Kidney tubule cell (primary cell): ENCODE data around the gene TCF7L2.

Experiments
- DNase-seq: peaks from one replicate; pipeline ENCODE4 v3.0.0-alpha.2; 2018; ENCODE audit warnings: low spot score

TCF7L2 gene

DNA sequence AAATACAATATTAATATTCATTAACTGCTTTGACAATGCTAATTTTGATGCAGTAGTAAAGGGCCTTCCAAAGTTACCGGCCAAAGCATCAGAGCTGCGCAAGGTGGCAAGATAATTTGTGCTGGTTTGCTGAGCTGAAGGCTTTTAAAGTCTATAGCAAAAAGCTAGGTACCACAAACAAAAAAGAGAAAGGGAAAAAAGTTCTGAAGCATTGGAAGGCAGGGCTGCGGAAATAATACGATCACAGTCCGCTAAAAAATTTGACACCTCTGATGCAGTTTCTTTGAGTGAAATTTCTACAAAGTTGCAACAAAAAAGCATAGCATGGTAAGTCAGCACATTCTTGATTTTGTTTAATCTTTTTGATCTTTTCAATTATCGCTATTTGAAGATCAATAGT is 175.6 kb downstream of the TCF7L2 start:
- no peak for DNase-seq

DNA sequence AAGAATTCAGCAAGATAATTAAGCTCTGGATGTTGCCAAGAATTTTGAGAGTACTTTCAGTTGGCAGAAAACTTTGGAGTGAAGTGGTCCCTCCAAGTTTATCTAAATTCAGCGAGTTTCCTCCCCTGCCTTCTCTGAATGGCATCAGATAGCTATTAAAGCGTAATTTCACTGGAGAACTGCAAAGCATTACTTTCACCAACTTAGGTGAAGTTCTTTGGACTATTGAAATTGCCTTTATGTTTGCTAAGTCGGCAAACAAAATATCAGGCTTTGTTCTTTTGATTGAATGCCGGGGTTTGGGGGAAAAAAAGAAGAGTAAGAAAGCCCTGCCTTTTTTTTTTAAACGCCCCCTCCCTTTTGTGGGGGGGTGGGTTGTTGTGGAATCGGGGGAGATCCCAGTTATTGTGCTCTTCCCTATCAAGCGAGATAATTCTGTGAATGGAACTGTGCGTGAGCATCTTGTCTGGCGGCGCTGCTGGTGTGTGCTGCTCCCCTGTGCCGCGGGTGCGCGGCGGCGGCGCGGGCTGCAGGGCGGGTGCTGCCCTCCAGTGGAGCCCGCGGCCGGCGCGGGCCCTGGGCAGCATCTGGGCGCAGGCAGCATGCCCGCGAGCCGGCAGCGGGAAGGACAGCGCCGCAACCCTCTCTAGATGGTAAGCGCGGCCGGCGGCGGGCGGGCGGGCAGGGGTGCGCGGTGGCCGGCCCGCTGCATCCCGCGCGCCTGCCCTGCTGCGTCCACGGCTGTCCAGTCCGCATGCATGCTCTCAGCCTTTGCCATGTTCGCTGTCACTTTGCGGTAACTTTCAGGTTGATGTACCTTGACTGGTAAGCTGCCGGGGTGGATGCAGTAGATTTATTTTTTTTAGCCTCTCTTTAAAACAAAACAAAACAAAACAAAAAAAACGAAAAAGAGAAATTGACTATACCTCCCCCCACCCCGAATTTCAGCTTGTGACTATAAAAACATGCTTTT is 176.5 kb downstream of the TCF7L2 start:
- peak; percentile 80 for DNase-seq

DNA sequence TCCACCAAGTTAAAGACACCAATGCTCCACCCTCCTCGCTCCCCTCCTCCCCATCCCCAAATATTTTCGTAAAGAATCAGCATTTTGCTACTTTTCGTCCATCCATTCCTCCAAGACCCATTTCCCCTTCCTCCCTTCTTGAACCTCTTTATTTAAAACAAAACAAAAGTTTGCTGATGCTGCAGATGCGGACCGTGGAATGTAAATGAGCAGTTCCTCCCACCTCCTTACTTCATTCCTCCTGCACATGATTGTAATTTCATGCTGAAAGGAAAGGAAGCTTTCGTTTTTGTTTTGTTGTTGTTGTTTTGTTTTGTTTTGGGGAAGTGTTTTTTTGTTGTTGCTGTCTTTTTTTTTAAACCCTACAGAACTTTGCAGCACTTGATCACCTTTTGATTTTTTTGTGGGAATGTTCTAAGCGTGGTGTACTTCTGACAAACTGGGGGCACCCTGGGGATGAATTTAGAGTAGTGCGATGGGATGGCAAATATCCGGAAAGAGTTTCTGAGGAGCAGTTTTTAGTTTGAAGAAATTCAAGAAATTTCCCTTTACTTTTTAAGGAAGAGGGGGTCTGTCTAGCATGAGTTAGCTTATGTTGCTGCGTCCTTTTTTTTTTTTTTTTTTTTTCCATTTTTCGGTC is 177.3 kb downstream of the TCF7L2 start:
- DNase-seq, result no peak

DNA sequence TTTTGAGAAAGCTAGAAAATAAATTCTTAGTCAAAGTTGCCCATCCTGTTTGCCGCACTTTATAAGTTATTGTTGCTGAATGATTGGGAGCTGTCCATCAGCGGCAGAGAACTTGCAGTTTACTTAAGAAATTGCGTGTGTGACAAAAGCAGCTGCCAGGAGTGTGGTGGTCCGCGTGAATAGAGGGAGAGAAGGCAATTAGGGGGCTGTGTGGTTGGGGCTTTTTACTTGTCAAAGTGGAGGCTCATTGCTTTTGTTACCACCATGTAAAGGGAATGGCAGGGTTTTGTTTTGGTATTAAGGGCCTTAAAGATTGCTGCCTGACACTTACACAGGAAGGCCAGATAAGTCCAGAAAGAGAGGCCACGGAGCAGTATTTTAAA is 177.8 kb downstream of the TCF7L2 start:
- no peak for DNase-seq

DNA sequence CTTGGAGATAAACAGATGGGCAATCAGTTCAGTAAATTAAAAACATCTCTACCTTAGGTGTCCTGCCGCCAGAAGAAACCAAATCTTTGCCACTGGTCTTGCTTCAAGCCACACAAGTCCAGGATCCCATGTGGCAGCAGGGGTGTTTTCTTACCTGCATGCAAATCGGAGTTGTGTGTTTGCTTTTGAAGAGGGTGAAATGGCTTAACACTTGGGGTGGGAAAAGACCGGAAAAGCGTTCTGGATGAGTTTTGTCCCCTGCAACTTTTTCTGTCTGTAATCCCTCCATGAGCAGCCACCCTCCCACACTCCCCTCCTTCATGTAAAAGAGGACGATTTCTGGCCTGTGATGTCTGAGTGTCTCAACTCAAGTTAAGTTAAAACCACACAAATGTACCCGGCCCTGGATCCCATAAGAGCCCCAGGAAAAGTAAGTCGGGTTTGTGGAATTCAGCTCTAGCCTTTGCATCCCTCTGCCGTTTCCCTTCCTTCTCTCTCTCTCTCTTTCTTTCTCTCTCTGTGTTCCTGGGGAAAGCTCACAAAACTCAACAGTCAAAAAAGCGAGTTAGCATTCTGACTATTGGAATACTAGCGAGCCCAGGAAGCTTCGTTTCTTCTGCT is 178.5 kb downstream of the TCF7L2 start:
- no peak for DNase-seq

DNA sequence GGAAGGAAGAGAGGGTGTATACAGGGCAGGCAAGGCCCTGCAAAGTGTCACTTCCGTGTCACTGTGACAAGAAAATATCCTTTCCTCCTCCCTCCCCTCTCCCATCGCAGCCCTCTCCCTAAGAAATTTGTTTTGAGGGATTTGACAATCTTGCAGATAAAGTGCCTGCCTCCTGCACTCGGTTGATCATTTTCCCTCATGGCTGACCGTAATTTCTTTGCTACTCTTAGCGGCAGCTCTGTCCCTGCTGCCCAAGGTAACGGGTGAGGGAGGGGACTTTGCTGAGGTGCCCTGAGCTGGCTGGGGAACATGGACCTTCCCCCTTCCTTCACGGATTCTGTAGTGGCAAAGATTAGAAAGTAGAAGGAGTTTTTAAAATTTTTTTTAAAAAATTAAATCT is 179.1 kb downstream of the TCF7L2 start:
- DNase-seq, result no peak

DNA sequence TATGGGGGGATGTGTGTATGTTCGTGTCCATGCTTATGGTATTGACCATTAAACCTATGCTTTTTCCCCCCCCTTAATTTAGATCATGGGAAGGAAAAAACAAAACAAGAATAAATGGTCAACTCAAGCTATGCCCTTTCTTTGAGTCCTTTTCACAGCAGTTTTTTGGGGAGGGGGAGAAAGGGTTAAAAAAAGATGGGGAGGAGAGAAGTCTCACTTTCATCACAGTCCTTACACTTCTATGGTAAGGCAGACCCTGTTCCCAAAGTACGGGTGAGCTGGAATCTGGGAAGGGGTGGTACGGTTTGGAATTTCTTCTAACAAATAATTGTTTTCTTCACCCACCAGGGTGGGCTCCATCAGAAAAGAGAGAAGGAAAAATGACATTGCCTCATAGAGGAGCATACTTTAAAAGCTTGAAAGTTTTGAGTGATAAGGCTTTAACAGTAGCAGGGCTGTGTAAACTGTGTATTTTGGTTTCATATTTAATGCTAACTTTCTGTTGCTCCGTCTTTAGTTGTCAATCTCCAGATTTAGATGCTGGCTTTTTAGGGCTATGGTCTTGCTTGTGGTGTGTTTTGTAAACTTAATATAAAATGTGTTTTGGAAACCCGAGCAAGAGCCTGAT is 180.1 kb downstream of the TCF7L2 start:
- no peak for DNase-seq

DNA sequence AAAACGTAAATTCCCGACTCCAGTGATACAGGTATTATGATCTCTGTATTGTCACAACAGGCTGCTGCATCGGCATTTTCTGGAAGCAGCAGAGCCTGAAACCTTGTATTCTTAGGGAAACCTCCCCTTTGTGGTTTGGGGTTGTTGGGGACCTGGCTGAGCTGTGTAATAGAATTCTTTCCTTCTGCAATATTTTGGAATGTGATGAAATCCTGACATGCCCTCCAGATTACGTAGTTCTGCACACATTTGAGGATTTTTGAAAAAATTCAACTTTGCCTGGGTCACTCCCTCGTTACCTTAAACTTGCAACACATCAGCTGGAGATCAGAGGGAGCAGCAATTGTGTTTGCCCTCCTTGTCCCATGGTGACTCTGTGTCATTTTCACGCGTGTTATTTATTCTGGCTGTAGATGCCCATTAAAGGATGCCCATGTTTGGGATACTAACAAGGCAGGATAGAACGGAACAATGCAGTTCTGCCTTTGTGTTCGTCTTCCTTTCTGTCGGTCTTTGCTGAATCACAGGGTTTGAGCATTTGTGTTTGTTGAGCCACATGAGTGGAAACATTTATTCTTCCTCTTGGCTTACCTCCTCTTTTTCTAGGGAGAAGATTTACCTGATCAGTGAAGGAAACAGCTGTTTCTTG is 181.7 kb downstream of the TCF7L2 start:
- DNase-seq, result no peak

DNA sequence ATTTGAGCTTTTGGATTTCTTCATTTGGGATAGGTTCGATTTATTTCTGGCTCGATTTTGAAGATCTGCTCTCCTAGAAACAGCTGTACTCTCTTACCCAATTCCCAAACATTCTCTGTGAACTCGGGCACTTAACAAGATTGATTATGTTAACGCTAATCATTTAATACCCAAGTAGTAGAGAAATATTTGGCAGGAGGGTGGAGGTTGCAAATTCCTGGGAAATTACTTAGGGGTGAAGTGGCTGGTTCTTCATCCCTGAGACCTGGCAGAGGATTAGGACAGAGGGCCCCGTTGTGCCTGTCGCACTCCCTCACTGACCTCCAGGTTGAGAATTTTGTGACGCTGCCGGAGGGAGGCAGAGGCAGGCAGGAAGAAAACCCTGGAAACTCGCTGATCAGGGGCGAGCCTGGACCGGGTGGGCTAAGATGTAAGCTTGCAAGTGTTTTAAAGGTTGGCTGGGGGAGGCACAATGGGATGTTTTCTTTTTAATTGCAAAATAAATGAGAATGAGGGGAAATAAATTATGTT is 182.6 kb downstream of the TCF7L2 start:
- no peak for DNase-seq

DNA sequence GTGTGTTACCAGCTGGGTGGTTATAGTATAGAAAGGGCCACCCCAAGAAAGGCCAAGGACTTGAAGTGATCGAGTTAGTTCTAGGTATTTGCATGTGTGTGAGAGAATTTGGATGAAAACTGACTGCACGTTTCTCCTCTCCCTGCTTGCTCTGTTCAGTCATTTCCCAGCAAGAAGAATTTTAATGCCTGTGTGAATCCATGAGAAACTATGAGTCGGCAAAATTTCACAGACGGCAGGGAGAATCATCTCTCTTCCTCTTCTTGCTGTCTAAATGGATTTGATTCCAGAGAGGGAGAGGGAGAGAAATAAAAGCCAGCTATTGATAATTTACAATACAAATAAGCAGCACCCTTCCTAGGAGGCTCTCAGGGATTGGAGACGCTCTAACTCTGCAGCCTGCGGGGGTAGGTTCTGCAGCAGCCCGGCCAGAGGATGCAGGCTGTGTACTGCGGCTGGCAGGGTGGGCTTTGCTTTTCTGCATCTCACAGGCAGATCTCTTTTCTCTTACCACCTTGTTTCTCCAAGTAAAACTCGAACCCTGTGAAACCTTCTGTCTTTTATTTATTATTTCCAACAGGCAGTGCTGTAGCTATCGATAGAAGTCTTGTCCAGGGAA is 183.6 kb downstream of the TCF7L2 start:
- DNase-seq, result peak; percentile 17

DNA sequence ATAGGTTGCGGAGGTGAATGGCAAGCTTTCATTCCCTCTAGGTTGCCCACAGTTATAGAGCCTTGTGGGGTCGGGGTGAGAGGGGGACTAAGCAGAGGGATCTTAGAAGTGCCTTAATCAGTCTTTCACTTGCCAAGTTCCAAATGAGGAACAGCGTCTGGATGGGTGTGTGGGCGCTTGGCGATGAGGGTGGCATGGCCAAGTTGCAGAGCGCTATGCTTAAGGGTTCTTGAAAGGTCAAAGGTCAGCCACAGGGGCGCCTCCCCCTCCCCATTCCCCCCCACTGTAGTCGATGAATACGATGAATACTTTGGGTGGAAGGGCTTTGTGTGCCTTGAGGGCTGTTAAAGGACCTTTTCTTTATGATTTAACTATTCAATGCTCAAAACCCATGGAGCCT is 185.0 kb downstream of the TCF7L2 start:
- DNase-seq, result no peak

DNA sequence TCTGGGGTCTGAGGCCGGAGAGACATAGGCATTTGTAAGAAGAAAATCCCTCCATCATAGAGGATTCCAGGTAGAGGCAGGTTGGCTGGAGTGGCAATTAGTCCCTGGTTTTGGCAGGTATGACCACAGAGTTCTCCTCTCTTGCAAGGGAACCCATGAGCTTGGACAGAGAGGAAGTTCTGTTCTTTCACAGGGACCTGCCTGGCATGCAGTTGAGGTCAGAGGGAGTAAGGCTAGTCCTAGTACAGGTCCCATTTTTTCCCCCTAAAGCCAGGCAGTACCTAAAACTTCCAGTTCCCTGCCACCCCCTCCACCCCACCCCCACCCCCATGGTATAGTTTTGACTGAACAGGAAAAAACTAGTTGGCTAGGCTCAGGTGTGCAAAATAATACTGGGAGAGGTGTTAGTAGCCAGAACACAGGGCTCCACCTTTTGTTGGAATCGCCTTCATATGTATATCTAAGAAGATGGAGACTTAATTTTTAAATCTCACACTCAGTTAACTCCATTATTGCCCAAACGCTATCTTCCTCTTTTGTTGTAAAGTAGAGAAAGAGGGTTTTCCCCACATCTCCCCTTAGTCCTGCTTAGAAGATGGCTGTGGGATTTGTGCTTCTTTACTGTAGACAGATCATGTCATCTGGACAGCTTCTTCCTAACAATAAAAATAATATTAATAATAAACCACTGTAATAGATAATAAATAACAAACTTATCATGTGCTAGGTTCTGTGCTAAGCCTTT is 188.1 kb downstream of the TCF7L2 start:
- no peak for DNase-seq

DNA sequence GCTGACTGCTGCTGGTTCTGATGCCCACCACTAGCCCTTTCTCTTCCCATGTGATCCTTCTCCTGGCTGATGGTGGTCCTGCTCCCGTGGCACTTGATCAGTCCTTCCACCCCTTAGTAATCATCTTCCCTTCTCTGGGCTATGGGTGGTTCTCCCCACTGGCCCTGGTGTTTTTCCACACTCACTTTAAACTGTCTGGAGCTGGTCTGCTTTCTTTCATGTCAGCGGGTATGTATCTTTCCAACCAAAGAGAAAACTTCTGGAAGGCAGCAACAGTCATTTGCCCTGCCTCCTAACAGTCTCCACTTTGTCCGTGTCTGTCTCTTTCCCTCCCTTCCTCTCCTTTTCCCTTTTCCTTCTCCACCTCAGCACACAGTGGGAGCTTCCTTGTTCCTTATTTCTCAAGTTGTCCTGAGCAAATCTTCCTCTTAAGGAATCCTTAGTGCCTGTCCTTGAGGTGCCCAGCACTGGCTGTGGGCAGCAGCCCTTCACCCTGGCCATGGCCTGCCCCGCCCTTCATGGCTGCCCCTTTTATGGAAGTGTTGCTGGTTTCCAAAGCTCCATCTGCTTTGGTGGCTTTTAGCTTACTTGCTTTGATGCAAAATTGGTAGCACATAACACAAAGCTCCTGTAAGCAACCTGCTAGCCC is 189.0 kb downstream of the TCF7L2 start:
- no peak for DNase-seq

DNA sequence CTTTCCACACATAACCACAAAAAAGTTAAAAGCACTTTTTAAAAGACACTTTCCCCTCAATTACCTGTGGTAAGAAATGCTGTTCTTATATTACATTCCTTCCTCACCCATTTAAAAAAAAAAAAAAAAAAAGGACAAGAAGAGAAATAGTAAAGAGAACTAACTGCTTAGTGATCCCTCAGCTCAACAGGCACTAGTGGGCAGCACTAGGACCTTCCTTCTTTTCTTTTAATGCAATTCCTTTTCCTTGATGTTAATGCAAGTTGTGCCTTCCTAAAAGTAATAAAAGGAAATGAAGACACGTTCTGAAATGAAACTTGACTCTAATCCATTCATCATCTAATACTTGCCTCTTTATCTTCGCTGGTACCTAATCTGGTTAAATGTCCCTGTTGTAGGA is 189.7 kb downstream of the TCF7L2 start:
- DNase-seq, result no peak

DNA sequence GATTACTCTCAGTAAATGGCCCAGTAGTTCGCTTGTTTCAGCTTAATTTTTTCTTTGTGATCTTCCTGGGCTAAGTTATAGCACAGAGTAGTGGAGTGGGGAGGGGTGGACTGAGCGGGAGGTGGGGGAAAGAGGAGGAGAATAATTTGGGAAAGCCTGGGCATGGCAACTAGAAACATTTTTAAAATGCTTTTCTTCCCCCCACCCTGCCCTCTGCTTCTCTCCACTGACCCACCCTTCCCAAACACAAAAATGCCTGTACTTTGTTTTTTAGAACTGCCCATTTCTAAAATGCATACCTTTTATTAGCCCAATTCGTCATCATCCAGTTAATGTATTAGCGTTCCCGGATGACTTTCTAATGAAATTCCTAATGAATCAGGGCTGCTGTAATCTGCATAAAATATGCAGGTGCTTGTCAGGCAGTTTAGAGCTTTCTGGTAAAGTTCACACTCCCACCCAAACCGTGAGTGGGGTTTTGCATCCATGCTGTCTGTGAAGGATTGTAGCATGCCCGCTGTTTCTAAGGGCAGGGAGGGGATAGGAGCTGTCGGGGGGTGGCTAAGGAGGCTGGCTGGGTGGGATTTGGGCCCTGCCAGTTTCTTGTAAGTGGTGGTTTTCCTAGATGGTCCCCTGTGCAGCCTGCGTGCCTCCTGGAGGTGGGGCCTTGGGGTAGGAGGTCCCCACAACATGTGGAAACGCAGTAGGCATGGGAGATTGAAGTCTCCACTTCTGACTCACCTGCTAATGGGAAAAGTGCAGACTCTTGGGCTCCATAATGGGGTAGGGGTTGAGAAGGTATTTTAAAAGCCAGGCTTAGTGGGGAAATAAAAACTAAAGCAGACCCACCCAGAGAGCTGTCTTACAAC is 190.3 kb downstream of the TCF7L2 start:
- DNase-seq, result no peak

DNA sequence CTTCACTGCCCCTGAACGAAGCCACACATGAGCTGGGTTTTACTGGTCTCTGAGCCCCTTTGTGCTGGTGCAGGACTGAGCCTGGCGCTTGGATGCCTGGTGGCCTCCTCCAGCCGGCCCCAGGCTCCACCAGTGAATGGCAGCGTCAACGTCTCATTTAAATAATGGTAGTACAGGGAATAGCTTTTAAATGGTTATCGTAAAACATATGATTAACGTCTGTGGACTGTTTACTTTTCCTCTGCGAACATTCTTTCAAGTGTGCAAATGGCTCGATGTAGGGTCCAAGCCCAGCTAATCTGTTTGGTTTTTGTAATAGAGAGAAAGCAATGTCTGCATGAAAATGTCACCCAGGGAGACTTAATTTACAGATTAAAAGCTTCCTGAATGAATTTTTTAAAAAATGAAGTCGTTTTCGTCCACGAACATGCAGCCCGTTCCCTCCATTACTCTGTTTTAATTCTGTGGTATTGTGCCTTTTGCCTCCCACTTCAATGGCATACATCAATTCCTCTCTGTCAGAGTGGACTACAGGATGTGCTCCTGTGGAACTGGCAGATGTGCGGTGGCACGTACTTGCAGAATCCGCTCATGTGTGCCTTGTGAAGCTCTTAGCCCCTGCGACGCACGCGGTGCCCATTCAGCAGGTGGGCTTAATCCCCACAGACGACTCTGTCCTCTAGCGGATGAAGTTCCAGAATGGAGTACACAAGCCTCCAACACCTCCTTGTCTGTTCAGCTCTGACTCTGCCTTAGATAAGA is 192.7 kb downstream of the TCF7L2 start:
- no peak for DNase-seq

DNA sequence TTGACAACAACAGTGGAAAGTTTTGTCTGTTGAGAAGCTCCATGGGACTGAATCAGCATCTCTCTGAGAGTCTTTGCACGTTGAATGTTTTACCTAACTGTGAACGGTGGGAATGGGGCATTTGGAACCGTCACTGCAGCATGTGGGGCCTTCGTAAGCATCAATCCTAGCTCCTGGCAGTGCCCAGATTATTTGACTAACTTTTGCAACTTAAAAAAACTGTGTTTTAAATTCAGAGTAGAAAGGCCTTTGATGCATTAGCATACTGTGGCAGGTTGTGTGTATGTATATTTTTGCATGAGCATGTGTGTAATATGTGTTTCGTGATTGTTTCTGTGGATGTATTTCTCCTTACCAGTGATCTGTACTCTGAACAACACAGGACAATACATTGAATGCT is 194.5 kb downstream of the TCF7L2 start:
- no peak for DNase-seq

DNA sequence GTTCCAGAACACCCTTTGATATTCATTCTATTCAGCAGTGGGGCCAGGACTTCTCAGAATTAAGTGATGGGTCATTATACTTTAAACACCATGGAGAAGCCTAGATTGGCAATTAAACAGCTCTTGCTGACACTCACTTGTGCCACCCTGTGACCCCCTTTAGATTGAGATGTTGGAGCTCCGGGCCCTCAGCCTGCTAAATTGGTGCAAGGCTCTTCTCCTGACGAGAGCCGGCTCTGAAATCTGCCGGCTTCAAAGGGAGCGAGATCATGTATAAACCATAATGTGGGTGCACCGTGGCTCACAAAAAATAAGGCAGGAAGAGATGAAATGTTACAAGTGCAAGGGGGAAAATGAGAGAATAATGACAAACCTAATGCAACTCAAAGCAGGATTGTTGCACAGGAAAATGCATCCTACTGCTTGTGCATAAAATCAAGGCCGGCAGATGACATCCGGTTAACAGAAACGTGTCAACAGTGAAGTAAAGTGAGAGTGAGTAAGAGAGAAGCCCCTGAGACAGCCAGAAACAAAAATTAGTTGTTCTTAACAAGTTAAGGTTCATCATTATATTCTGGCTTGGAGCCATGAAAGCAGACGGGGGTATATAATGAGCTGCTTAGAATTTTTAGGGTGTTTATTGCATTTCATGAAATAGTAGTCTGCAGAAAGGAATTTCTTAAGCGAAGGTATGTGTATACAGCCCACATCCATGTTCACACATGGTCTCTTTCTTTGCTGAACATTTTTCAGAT is 198.2 kb downstream of the TCF7L2 start:
- DNase-seq, result no peak
